Heart left ventricle (tissue), 13 donors: Measurements from ENCODE around the gene NOS2.

ENCODE experiments used
- POLR2A ChIP-seq, 2 donors: fragments of 450-650 bp; IDR thresholded peaks; one replicate each; pipeline ENCODE4 v1.6.1; 2017; ENCODE audit warnings: antibody characterized with exemption in 2 of 2, mild to moderate bottlenecking in 2 of 2, moderate library complexity in 2 of 2
- TF ChIP-seq, protein P1 (sequence below), 12 donors: fragments of 200-600 bp; sonication (generic) in 4 of 12; IDR thresholded peaks; one replicate each; pipeline versions ENCODE4 v1.5.0 to v1.8.0; 2018 to 2022; ENCODE audit warnings: antibody characterized with exemption in 12 of 12, mild to moderate bottlenecking in 5 of 12
- donor health status: ischemic (EF 13 %, LVEDD 7.1; RV severe dilation, severe dysfunction).
- donor health status: DM: no; HTN: yes; CAD: no.
- donor health status: DM: no; HTN: no; CAD: no.
- donor health status: ischemic (EF 25% LVEDD 6.9; RV normal size, moderate dysfunction).
- donor health status: ischemic (EF 25% LVEDD 5.7; RV mildly dilated, moderate dysfunction).
- donor health status: ischemic (EF 35%, LVEDD 5.7; RV mildly dilated, moderate dysfunction).
- donor health status: nonischemic (EF 11% LVEDD 7.7; RV severe dilation, severe dysfunction).
- donor health status: DM: yes; HTN: yes; CAD: no.
- donor health status: PGD.
- donor health status: ischemic (EF 29% LVEDD 5.4; RV normal size, mild dysfunction).
- donor health status: nonischemic (EF 23%, LVEDD 6.1; RV moderate dilation, normal function).

DNA sequence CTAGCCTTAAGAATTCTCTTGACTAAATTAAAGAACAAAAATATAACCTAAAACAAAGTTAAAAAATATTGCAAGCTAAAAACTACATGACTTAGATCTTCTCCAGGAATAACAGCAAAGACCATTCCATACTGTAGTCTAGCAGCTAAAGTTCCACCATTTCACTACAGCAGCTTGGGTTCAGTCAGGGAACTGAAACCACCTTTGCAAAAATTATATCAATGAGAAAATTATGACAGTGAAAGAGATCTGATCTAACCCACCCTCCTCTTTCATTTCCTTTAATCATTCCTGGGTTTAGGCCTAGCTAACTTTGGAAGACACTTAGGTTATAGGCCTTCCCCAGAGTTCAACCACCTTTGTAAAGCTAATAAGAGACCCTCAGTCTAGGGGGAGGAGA lies 36.3 kb upstream of the NOS2 start:
- TF ChIP-seq, protein P1, sequence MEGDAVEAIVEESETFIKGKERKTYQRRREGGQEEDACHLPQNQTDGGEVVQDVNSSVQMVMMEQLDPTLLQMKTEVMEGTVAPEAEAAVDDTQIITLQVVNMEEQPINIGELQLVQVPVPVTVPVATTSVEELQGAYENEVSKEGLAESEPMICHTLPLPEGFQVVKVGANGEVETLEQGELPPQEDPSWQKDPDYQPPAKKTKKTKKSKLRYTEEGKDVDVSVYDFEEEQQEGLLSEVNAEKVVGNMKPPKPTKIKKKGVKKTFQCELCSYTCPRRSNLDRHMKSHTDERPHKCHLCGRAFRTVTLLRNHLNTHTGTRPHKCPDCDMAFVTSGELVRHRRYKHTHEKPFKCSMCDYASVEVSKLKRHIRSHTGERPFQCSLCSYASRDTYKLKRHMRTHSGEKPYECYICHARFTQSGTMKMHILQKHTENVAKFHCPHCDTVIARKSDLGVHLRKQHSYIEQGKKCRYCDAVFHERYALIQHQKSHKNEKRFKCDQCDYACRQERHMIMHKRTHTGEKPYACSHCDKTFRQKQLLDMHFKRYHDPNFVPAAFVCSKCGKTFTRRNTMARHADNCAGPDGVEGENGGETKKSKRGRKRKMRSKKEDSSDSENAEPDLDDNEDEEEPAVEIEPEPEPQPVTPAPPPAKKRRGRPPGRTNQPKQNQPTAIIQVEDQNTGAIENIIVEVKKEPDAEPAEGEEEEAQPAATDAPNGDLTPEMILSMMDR (IDR thresholded peaks at IDR 0.05) = no peak
- TF ChIP-seq POLR2A (IDR thresholded peaks at IDR 0.05) = no peak
